ENCODE results near the gene GTF2H4.
"Not testable (repeated sequence)": the region's sequence is repeated elsewhere in the genome, so short reads cannot be mapped to it uniquely, and the experiment has no call there.

The GTF2H4 gene

GRCh38 chr6:30895343-30895742 is 12.7 kb upstream of the GTF2H4 start:
- DNase-seq: no peak

- DNase-seq: no peak
These were observed 11.5 kb upstream of the GTF2H4 start for GRCh38 chr6:30896541-30896940.

GRCh38 chr6:30897882-30898281 is 10.1 kb upstream of the GTF2H4 start:
- DNase-seq: no peak

GRCh38 chr6:30898750-30899360 is 9.2 kb upstream of the GTF2H4 start:
- DNase-seq: no peak

- DNase-seq: no peak
These were observed 7.1 kb upstream of the GTF2H4 start for GRCh38 chr6:30900863-30901417.

- no peak for DNase-seq
These were observed 6.6 kb upstream of the GTF2H4 start for GRCh38 chr6:30901436-30901835.

GRCh38 chr6:30902196-30902595 is 5.8 kb upstream of the GTF2H4 start:
- DNase-seq: not testable (repeated sequence)

GRCh38 chr6:30902709-30903108 is 5.3 kb upstream of the GTF2H4 start:
- no peak for DNase-seq

- DNase-seq: no peak
These were observed 4.8 kb upstream of the GTF2H4 start for GRCh38 chr6:30903236-30903635.

- not testable (repeated sequence) for DNase-seq
These were observed 683 bp upstream of the GTF2H4 start for GRCh38 chr6:30907290-30907757.

- DNase-seq: no peak
These were observed 693 bp downstream of the GTF2H4 start for GRCh38 chr6:30908700-30909099.

- not testable (repeated sequence) for DNase-seq
These were observed 2.5 kb downstream of the GTF2H4 start for GRCh38 chr6:30910473-30910872.

GRCh38 chr6:30912746-30913520 is 4.9 kb downstream of the GTF2H4 start:
- DNase-seq: no peak

- no peak for DNase-seq
These were observed 5.7 kb downstream of the GTF2H4 start for GRCh38 chr6:30913721-30914075.

- peak; percentile 92 for DNase-seq
These were observed 6.3 kb downstream of the GTF2H4 start, which contains the start of gene VARS2 for GRCh38 chr6:30914076-30914853. Gene VARS2, plus strand, starts transcription at chr6:30914238. Its CDS starts 599 bp downstream, at chr6:30914837.

GRCh38 chr6:30914854-30915590 is 7.0 kb downstream of the GTF2H4 start:
- no peak for DNase-seq

- DNase-seq: peak; percentile 21
These were observed 7.6 kb downstream of the GTF2H4 start for GRCh38 chr6:30915591-30915946.

- DNase-seq: no peak
These were observed 9.0 kb downstream of the GTF2H4 start for GRCh38 chr6:30917041-30917440.

- DNase-seq: no peak
These were observed 9.5 kb downstream of the GTF2H4 start for GRCh38 chr6:30917487-30917886.

- no peak for DNase-seq
These were observed 10.7 kb downstream of the GTF2H4 start for GRCh38 chr6:30918670-30919069.

- DNase-seq: no peak
These were observed 14.4 kb downstream of the GTF2H4 start for GRCh38 chr6:30922447-30922852.

- not testable (repeated sequence) for DNase-seq
These were observed 16.1 kb downstream of the GTF2H4 start for GRCh38 chr6:30924040-30924627.
